H1 (cell line): ENCODE data around the gene EGF. TPM values are rescaled to one million over a fixed set of nuclear protein-coding genes. Genes with fewer than 3 reads are reported as not detected.

Source experiments
- CTCF ChIA-PET: fragments of 300-600 bp; sonication (Branson Sonifier 250); formaldehyde crosslinking; loops from one replicate; lab custom pipeline; 2021; ENCODE audit not compliant: partially characterized antibody; lab: Charles Lee
- POLR2A ChIA-PET: fragments of 300-600 bp; sonication (Branson Sonifier 250); formaldehyde crosslinking; loops from one replicate; lab custom pipeline; 2021; ENCODE audit warnings: inconsistent platforms; ENCODE audit not compliant: partially characterized antibody; lab: Charles Lee
- DNase-seq, 2 experiments: peaks; one replicate each; pipeline versions ENCODE4 v3.0.0 to v3.0.0-alpha.2; 2010 to 2022; ENCODE audit warnings: low spot score in 2 of 2, low read depth in 1 of 2, mixed read lengths in 1 of 2
- FAIRE-seq: peaks from 2 replicates; lab custom pipeline; 2011; peaks lifted over from hg19 to GRCh38; lab: Jason Lieb, UNC
- H2AFZ ChIP-seq: 2 replicates; pipeline ENCODE4 v1.8.1; 2012; ENCODE audit warnings: low read length, inconsistent platforms
- H2AK5ac ChIP-seq: 2 replicates; pipeline ENCODE4 v1.6.1; 2013; ENCODE audit warnings: low read depth, low read length
- H2BK120ac ChIP-seq: replicated peaks from 2 replicates; pipeline ENCODE3; 2013; ENCODE audit warnings: low read depth, low read length, inconsistent platforms
- H2BK12ac ChIP-seq: 2 replicates; pipeline ENCODE4 v1.6.1; 2013; ENCODE audit warnings: low read depth, low read length
- H2BK15ac ChIP-seq: 2 replicates; pipeline ENCODE4 v1.6.1; 2013; ENCODE audit warnings: low read length
- H2BK20ac ChIP-seq: 2 replicates; pipeline ENCODE4 v1.6.1; 2013; ENCODE audit warnings: low read length
- H2BK5ac ChIP-seq: 2 replicates; pipeline ENCODE4 v1.6.1; 2013; ENCODE audit warnings: low read depth, low read length
- H3K14ac ChIP-seq: 2 replicates; pipeline ENCODE4 v1.6.1; 2013; ENCODE audit warnings: inconsistent platforms; ENCODE audit not compliant: insufficient read length
- H3K18ac ChIP-seq: 2 replicates; pipeline ENCODE4 v1.6.1; 2013; ENCODE audit warnings: low read length; ENCODE audit errors: extremely low read depth
- H3K23ac ChIP-seq: 2 replicates; pipeline ENCODE4 v1.6.1; 2013; ENCODE audit warnings: inconsistent platforms; ENCODE audit not compliant: insufficient read length
- H3K23me2 ChIP-seq: 2 replicates; pipeline ENCODE4 v1.6.1; 2013; ENCODE audit warnings: low read depth, low read length
- H3K27ac ChIP-seq: 2 replicates; pipeline ENCODE4 v1.6.1; 2011; ENCODE audit warnings: low read depth, low read length, inconsistent platforms
- H3K27me3 ChIP-seq, 4 experiments: replicated peaks in 1 of 4; 1 replicate in 1 of 4; 2 replicates in 3 of 4; pipeline versions ENCODE4 v1.6.1 to v1.8.1; 2011 to 2013; ENCODE audit warnings: low read length in 3 of 4, mild to moderate bottlenecking in 3 of 4, inconsistent platforms in 2 of 4, mixed read lengths in 2 of 4, moderate library complexity in 1 of 4; ENCODE audit not compliant: control insufficient read depth in 3 of 4, insufficient read depth in 3 of 4; ENCODE audit errors: extremely low read depth in 1 of 4
- H3K36me3 ChIP-seq, 4 experiments: 2 replicates each; pipeline versions ENCODE4 v1.6.1 to v1.8.1; 2011 to 2013; ENCODE audit warnings: mild to moderate bottlenecking in 4 of 4, low read length in 3 of 4, moderate library complexity in 2 of 4, control low read depth in 1 of 4, inconsistent platforms in 1 of 4; ENCODE audit not compliant: insufficient read depth in 4 of 4, control insufficient read depth in 2 of 4
- H3K4ac ChIP-seq: replicated peaks from 2 replicates; pipeline ENCODE3; 2013; ENCODE audit warnings: low read length, low read depth, mixed read lengths, inconsistent platforms; ENCODE audit not compliant: insufficient read length
- H3K4me1 ChIP-seq, 4 experiments: replicated peaks in 1 of 4; 1 replicate in 1 of 4; 2 replicates in 3 of 4; pipeline versions ENCODE4 v1.6.1 to v1.8.1; 2011 to 2013; ENCODE audit warnings: low read length in 3 of 4, inconsistent platforms in 2 of 4, mixed read lengths in 1 of 4; ENCODE audit not compliant: insufficient read depth in 4 of 4, control insufficient read depth in 3 of 4
- H3K4me2 ChIP-seq, 2 experiments: 2 replicates each; pipeline versions ENCODE4 v1.6.1 to v1.8.1; 2011 to 2013; ENCODE audit warnings: low read depth in 2 of 2, low read length in 2 of 2, control low read depth in 1 of 2, inconsistent platforms in 1 of 2, mild to moderate bottlenecking in 1 of 2; ENCODE audit not compliant: insufficient read depth in 1 of 2
- H3K4me3 ChIP-seq, 4 experiments: fragments of 200-600, 300-600 bp in 1 of 4; sonication (generic), shearing (Covaris generic), sonication (Bioruptor Twin) in 1 of 4; 2 replicates each; pipeline versions ENCODE4 v1.5.1 to v1.8.1; 2011 to 2016; ENCODE audit warnings: low read length in 4 of 4, low read depth in 3 of 4, control low read depth in 2 of 4, inconsistent platforms in 2 of 4, mild to moderate bottlenecking in 2 of 4, mixed read lengths in 1 of 4, moderate library complexity in 1 of 4; ENCODE audit not compliant: insufficient read depth in 2 of 4; ENCODE audit errors: extremely low read depth in 1 of 4
- H3K56ac ChIP-seq: replicated peaks from 2 replicates; pipeline ENCODE3; 2013; ENCODE audit warnings: low read depth, mild to moderate bottlenecking, mixed read lengths, low read length, inconsistent platforms; ENCODE audit not compliant: insufficient read length
- H3K79me1 ChIP-seq: 2 replicates; pipeline ENCODE4 v1.6.1; 2013; ENCODE audit warnings: low read depth, low read length, control low read depth
- H3K79me2 ChIP-seq, 2 experiments: 2 replicates each; pipeline versions ENCODE4 v1.6.1 to v1.8.1; 2012 to 2013; ENCODE audit warnings: low read length in 2 of 2, mild to moderate bottlenecking in 2 of 2, inconsistent platforms in 1 of 2; ENCODE audit not compliant: insufficient read depth in 2 of 2, control insufficient read depth in 1 of 2
- H3K9ac ChIP-seq, 4 experiments: replicated peaks in 1 of 4; 1 replicate in 1 of 4; 2 replicates in 3 of 4; pipeline versions ENCODE4 v1.6.1 to v1.8.1; 2011 to 2013; ENCODE audit warnings: low read depth in 3 of 4, low read length in 3 of 4, control low read depth in 2 of 4, mild to moderate bottlenecking in 2 of 4, moderate library complexity in 2 of 4, inconsistent platforms in 1 of 4; ENCODE audit errors: extremely low read depth in 1 of 4
- H3K9me3 ChIP-seq, 2 experiments: 2 replicates each; pipeline versions ENCODE4 v1.6.1 to v1.8.1; 2012 to 2013; ENCODE audit warnings: mild to moderate bottlenecking in 2 of 2, moderate library complexity in 2 of 2, control low read depth in 1 of 2, inconsistent platforms in 1 of 2, low read depth in 1 of 2, low read length in 1 of 2, mixed read lengths in 1 of 2; ENCODE audit not compliant: insufficient read depth in 2 of 2
- H4K20me1 ChIP-seq, 2 experiments: replicated peaks in 1 of 2; 2 replicates each; pipeline versions ENCODE3 to v1.8.1; 2011 to 2013; ENCODE audit warnings: inconsistent platforms in 2 of 2, low read length in 2 of 2, mild to moderate bottlenecking in 1 of 2; ENCODE audit not compliant: insufficient read depth in 2 of 2, control insufficient read depth in 1 of 2
- H4K5ac ChIP-seq: 2 replicates; pipeline ENCODE4 v1.6.1; 2013; ENCODE audit warnings: low read length, low read depth, mixed read lengths, inconsistent platforms; ENCODE audit not compliant: insufficient read length
- H4K8ac ChIP-seq: 2 replicates; pipeline ENCODE4 v1.8.0; 2013; ENCODE audit warnings: mild to moderate bottlenecking, moderate library complexity, low read length, inconsistent platforms; ENCODE audit not compliant: insufficient read depth; ENCODE audit errors: extremely low read depth
- H4K91ac ChIP-seq: replicated peaks from 2 replicates; pipeline ENCODE3; 2013; ENCODE audit warnings: low read length, mixed read lengths, inconsistent platforms; ENCODE audit not compliant: insufficient read length
- TAF1 ChIP-seq: IDR thresholded peaks from 2 replicates; pipeline ENCODE4 v1.6.1; 2011; ENCODE audit warnings: mild to moderate bottlenecking, low read depth, low read length
- WGBS, 2 experiments: shearing (Covaris generic) in 1 of 2; methylation state at CpG; one replicate each; pipeline versions ENCODE4 v1.1.6 to v1.1.7; 2013 to 2015; ENCODE audit warnings: low lambda C conversion rate in 2 of 2, mixed read lengths in 2 of 2, inconsistent platforms in 1 of 2, low coverage in 1 of 2, missing lambda C conversion rate in 1 of 2; ENCODE audit not compliant: insufficient replicate concordance in 2 of 2, insufficient coverage in 1 of 2, insufficient read length in 1 of 2; ENCODE audit errors: extremely low coverage in 1 of 2, missing lambda C conversion rate in 1 of 2; 5-methylcytosine and 5-hydroxymethylcytosine counted together
- polyA plus RNA-seq, 7 experiments: library from polyadenylated mRNA; depleted of rRNA in 3 of 7; stranded (reverse) in 5 of 7; unstranded in 2 of 7; fragments of >200 nt in 5 of 7; fragments of 200-250 nt in 2 of 7; gene quantifications; 1 replicate in 5 of 7; 2 replicates in 1 of 7; 4 replicates in 1 of 7; pipeline versions ENCODE4 v1.2.1 to v1.2.3, GENCODE V29; 2011 to 2013; ENCODE audit warnings: missing spikeins in 2 of 7, mixed read lengths in 2 of 7
- total RNA-seq: library from RNA; stranded (reverse); fragmentation: NEBNext Ultra II Directional; extraction: Animal tissue kit (Norgen Biotek cat#: 25700); gene quantifications from 2 replicates; pipeline ENCODE4 v1.2.1, GENCODE V29; 2021
- TF ChIP-seq, protein P1 (sequence below), 3 experiments: IDR thresholded peaks; 1 replicate in 2 of 3; 2 replicates in 1 of 3; pipeline versions ENCODE4 v1.5.1 to v1.6.1; 2011; ENCODE audit warnings: low read length in 3 of 3, mild to moderate bottlenecking in 3 of 3, inconsistent platforms in 2 of 3, low read depth in 1 of 3, moderate library complexity in 1 of 3; ENCODE audit not compliant: insufficient read depth in 1 of 3; ENCODE audit errors: control extremely low read depth in 1 of 3

The EGF gene
- total and polyA plus RNA-seq, 2 of the 8 experiments (the other 6 are each of a cell fraction or from before 2014, with no cell fraction given) = 1.5 to 2.6 TPM

DNA sequence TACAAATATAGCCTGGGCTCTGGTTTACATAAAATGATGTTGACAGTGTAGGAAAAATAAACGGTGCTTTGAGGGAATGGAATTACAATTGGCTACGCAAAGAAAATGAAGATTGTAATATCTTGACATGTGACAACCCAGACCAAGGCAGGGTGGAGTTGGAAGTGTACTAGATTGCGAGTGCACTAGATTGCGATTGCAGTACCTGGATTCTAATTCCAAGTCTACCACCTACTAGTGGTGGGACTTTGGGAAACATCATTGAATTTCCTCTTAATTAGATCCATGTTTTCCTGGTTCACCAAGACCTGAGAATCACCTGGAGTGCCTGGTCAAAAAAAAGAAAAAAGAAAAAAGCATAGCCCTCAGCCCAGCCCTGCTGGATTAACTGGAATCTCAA, 18.6 kb downstream of the EGF start:
- ChIA-PET POLR2A (no interaction called here), CTCF (interaction anchor here (0.9 kb wide), 1 partner anchor 11 kb away, joined by 3 read pairs; no protein-coding TSS in a partner anchor)
- Histone ChIP-seq H3K9ac (no peak overlapping the region), H3K27ac (no peak overlapping the region), H2AFZ (no peak overlapping the region), H3K27me3 (no peaks in the 10 kb centered on the region), H2BK5ac (no peak overlapping the region), H3K4me2 (no peak overlapping the region), H3K4me3 (no peak overlapping the region), H4K8ac (no peak overlapping the region), H3K56ac (no peak overlapping the region), H4K5ac (no peak overlapping the region), H3K9me3 (no peaks in the 10 kb centered on the region), H2AK5ac (no peak overlapping the region), H4K91ac (no peak overlapping the region), H2BK20ac (no peak overlapping the region), H3K36me3 (no peaks in the 10 kb centered on the region), H3K79me2 (no peaks in the 10 kb centered on the region), H3K23ac (no peak overlapping the region), H2BK15ac (no peak overlapping the region), H3K4me1 (peaks cover 0 to 3% (median 0%) of the 10 kb centered on the region in 4 experiments; a peak in 3 of 7 replicates), H3K79me1 (no peaks in the 10 kb centered on the region), H2BK12ac (no peak overlapping the region), H3K4ac (no peak overlapping the region), H2BK120ac (no peak overlapping the region), H3K14ac (no peak overlapping the region), H4K20me1 (no peaks in the 10 kb centered on the region), H3K23me2 (no peaks in the 10 kb centered on the region; the same call in 1 of the 2 replicates), H3K18ac (no peak overlapping the region)
- 95% methylated on average over 4 of the region's 4 CpGs; no CpG with 5 or more reads in 1 of the 2 experiments for WGBS, 2 experiments
- TF ChIP-seq, protein P1, sequence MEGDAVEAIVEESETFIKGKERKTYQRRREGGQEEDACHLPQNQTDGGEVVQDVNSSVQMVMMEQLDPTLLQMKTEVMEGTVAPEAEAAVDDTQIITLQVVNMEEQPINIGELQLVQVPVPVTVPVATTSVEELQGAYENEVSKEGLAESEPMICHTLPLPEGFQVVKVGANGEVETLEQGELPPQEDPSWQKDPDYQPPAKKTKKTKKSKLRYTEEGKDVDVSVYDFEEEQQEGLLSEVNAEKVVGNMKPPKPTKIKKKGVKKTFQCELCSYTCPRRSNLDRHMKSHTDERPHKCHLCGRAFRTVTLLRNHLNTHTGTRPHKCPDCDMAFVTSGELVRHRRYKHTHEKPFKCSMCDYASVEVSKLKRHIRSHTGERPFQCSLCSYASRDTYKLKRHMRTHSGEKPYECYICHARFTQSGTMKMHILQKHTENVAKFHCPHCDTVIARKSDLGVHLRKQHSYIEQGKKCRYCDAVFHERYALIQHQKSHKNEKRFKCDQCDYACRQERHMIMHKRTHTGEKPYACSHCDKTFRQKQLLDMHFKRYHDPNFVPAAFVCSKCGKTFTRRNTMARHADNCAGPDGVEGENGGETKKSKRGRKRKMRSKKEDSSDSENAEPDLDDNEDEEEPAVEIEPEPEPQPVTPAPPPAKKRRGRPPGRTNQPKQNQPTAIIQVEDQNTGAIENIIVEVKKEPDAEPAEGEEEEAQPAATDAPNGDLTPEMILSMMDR (IDR thresholded peaks at IDR 0.05; ENCODE audit: control extremely low read depth in 1 of 3, insufficient read depth in 1 of 3, low read depth in 1 of 3, low read length in 3 of 3) = peak in 2 of 3 experiments; percentile 2 to 32; a peak in 1 of 4 replicates
- TF ChIP-seq TAF1 = no peak
- no peak for DNase-seq
- peak; percentile 13 for FAIRE-seq
